Measurements from ENCODE around the gene NHP2. TPM values are rescaled to one million over a fixed set of nuclear protein-coding genes. Genes with fewer than 3 reads are reported as not detected.

NHP2 gene
- polyA plus RNA-seq, 1 donor from 2014 or later = 332 TPM

DNA sequence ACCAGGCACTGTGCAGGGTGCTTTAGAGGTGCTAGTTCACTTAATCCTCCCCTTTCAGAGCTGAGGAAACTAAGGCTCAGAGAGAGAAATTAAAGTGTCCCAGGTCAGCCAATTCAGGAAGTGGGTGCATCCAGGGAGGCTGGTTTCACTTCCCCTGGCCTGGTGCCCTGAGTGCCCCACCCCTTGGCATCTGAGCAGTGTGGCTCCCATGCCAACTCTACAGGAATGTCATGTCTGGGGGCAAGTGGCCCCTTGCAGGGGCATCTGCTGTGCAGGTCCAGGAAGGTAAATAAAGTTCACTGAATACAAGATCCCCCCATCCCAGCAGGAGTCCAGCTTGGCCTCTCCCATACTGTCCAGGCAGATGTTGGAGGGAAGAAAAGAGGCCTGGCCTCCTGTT, 44.7 kb downstream of the NHP2 start:
- TF ChIP-seq MXI1 (conservative IDR thresholded peaks at IDR 0.05; ENCODE audit: poor library complexity, severe bottlenecking) (no peak), TAF1 (IDR thresholded peaks at IDR 0.05; ENCODE audit: low read depth) (no peak), REST (IDR thresholded peaks at IDR 0.05; ENCODE audit: borderline replicate concordance) (no peak), EZH2 (IDR thresholded peaks at IDR 0.05; ENCODE audit: borderline replicate concordance, insufficient read depth, low read length, poor library complexity, severe bottlenecking) (no peak), EP300 (conservative IDR thresholded peaks at IDR 0.05; ENCODE audit: poor library complexity, severe bottlenecking) (no peak), SMC3 (conservative IDR thresholded peaks at IDR 0.05; ENCODE audit: poor library complexity) (no peak), RAD21 (conservative IDR thresholded peaks at IDR 0.05) (no peak), CTCF (IDR thresholded peaks at IDR 0.05; ENCODE audit: poor library complexity, severe bottlenecking) (no peak), POLR2AphosphoS5 (IDR thresholded peaks at IDR 0.05) (no peak)
- Histone ChIP-seq H3K27me3 (ENCODE audit: insufficient read depth, low read depth, low read length) (no peaks in the 10 kb centered on the region), H4K20me1 (ENCODE audit: insufficient read depth) (no peaks in the 10 kb centered on the region), H3K4me2 (ENCODE audit: low read length) (no peak overlapping the region), H3K27ac (ENCODE audit: low read length) (no peak overlapping the region), H3F3A (ENCODE audit: insufficient read depth, low read length, poor library complexity, severe bottlenecking) (no peaks in the 10 kb centered on the region), H3K9me3 (ENCODE audit: low read length) (no peaks in the 10 kb centered on the region), H3K36me3 (ENCODE audit: insufficient read depth, low read length) (no peaks in the 10 kb centered on the region), H3K79me2 (replicated peaks; ENCODE audit: insufficient read depth, low read length) (no peaks in the 10 kb centered on the region), H2AFZ (ENCODE audit: low read depth, low read length) (no peak overlapping the region), H3K4me3 (ENCODE audit: low read length) (no peak overlapping the region), H3K9me2 (ENCODE audit: insufficient read depth, low read length) (no peaks in the 10 kb centered on the region), H3K9ac (ENCODE audit: low read length) (no peak overlapping the region)

DNA sequence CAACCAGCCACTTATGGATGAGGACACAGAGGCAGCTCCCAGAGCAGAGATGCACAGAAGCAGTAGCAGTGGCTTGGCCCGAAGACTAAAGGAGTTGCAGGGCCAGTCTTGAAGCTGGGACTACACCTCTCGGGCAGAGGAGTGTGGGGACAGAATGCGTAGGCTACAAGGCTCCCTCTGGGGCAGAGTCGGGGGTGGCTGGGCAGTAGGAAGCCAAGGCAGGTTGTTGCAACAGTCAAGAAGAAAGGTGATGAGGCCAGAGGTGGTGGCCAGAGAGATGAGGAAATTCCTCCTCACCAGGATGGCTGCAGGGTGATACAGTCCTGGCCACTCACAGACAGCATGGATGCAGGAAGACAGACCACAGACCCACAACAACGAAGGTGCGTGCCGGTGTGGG, 45.2 kb downstream of the NHP2 start:
- no peaks in the 10 kb centered on the region for H4K20me1 ChIP-seq (ENCODE audit: insufficient read depth)
- no peaks in the 10 kb centered on the region for H3K79me2 ChIP-seq (replicated peaks; ENCODE audit: insufficient read depth, low read length)
- no peak overlapping the region for H3K9ac ChIP-seq (ENCODE audit: low read length)
- H3K9me3 ChIP-seq (ENCODE audit: low read length) = no peaks in the 10 kb centered on the region
- TF ChIP-seq REST (IDR thresholded peaks at IDR 0.05; ENCODE audit: borderline replicate concordance) = no peak
- no peak for TF ChIP-seq RAD21 (conservative IDR thresholded peaks at IDR 0.05)
- TF ChIP-seq CTCF (IDR thresholded peaks at IDR 0.05; ENCODE audit: poor library complexity, severe bottlenecking) = no peak
- no peak for TF ChIP-seq SMC3 (conservative IDR thresholded peaks at IDR 0.05; ENCODE audit: poor library complexity)
- no peak for TF ChIP-seq EZH2 (IDR thresholded peaks at IDR 0.05; ENCODE audit: borderline replicate concordance, insufficient read depth, low read length, poor library complexity, severe bottlenecking)
- TF ChIP-seq EP300 (conservative IDR thresholded peaks at IDR 0.05; ENCODE audit: poor library complexity, severe bottlenecking) = no peak
- no peak for TF ChIP-seq MXI1 (conservative IDR thresholded peaks at IDR 0.05; ENCODE audit: poor library complexity, severe bottlenecking)
- no peak for TF ChIP-seq TAF1 (IDR thresholded peaks at IDR 0.05; ENCODE audit: low read depth)
- TF ChIP-seq POLR2AphosphoS5 (IDR thresholded peaks at IDR 0.05) = no peak
- H3K36me3 ChIP-seq (ENCODE audit: insufficient read depth, low read length) = no peaks in the 10 kb centered on the region
- H3K9me2 ChIP-seq (ENCODE audit: insufficient read depth, low read length) = no peaks in the 10 kb centered on the region
- H3K27me3 ChIP-seq (ENCODE audit: insufficient read depth, low read depth, low read length) = no peaks in the 10 kb centered on the region
- no peak overlapping the region for H3K27ac ChIP-seq (ENCODE audit: low read length)
- H2AFZ ChIP-seq (ENCODE audit: low read depth, low read length) = no peak overlapping the region
- no peak overlapping the region for H3K4me3 ChIP-seq (ENCODE audit: low read length)
- H3F3A ChIP-seq (ENCODE audit: insufficient read depth, low read length, poor library complexity, severe bottlenecking) = no peaks in the 10 kb centered on the region
- H3K4me2 ChIP-seq (ENCODE audit: low read length) = no peak overlapping the region
